Measurements from ENCODE around the gene MCEMP1.

Gene MCEMP1

DNA sequence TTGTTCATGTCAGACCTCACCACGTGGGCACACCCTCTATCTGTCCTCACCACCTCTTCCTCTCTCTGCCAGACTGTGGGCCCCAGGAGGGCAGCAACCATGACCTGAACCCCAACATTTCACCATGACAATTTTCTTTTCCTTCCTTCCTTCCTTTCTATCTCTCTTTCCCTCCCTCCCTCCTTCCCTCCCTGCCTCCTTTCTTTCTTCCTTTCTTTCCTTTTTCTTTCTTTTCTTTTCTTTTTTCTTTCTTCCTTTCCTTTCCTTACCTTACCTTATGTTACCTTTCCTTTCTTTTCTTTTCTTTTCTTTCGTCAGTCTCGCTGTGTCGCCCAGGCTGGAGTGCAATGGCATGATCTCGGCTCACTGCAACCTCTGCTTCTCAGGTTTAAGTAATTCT lies 33.7 kb downstream of the MCEMP1 start:
- DNase-seq (ENCODE audit: insufficient read length, low spot score) = no peak
- FAIRE-seq = peak; percentile 41
- TF ChIP-seq TAF1 (IDR thresholded peaks at IDR 0.05; ENCODE audit: low read depth, low read length) (no peak), POLR2AphosphoS5 (IDR thresholded peaks at IDR 0.05; ENCODE audit: low read depth, low read length) (no peak), POU2F2 (IDR thresholded peaks at IDR 0.05; ENCODE audit: low read depth, low read length) (no peak), PAX5 (IDR thresholded peaks at IDR 0.05; ENCODE audit: insufficient read depth, low read length, severe bottlenecking) (no peak), POLR2A (IDR thresholded peaks at IDR 0.05; ENCODE audit: low read depth, low read length) (no peak), SPI1 (IDR thresholded peaks at IDR 0.05; ENCODE audit: low read depth, low read length) (no peak)

DNA sequence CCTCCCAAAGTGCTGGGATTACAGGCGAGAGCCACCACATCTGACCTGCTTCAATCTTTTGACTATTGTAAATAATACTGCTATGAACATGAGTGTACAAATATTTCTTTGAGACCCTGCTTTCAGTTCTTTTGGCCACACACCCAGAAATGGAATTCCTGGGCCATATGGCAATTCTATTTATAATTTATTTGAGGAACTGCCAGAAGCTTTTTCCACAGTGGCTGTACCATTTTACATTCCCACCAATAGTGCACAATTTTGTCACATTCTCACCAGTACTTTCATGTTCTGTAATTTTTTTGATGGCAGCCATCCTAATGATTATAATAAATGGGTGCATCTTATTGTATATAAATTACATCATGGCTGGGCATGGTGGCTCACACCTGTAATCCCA lies 38.8 kb downstream of the MCEMP1 start:
- no peak for DNase-seq (ENCODE audit: insufficient read length, low spot score)
- no peak for TF ChIP-seq TAF1 (IDR thresholded peaks at IDR 0.05; ENCODE audit: low read depth, low read length)
- no peak for TF ChIP-seq POLR2A (IDR thresholded peaks at IDR 0.05; ENCODE audit: low read depth, low read length)
- no peak for TF ChIP-seq PAX5 (IDR thresholded peaks at IDR 0.05; ENCODE audit: insufficient read depth, low read length, severe bottlenecking)
- no peak for TF ChIP-seq POLR2AphosphoS5 (IDR thresholded peaks at IDR 0.05; ENCODE audit: low read depth, low read length)
- no peak for TF ChIP-seq POU2F2 (IDR thresholded peaks at IDR 0.05; ENCODE audit: low read depth, low read length)
- no peak for TF ChIP-seq SPI1 (IDR thresholded peaks at IDR 0.05; ENCODE audit: low read depth, low read length)
- FAIRE-seq = no peak

DNA sequence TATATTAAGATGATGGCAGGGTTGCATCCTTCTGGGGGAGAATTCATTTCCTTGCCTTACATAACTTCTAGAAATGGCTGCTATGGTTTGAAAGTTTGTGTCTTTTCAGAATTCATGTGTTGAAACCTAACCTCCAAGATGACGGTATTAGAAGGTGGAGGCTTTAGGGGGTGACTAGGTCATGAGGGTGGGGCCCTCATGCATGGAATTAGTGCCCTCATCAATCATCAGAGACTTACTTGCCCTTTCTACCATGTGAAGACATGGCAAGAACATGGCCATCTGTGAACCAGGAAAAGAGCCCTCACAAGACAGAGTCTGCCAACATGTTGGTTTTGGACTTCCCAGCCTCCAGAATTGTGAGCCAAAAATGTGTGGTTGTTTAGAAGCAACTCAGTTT lies 39.9 kb downstream of the MCEMP1 start:
- no peak for DNase-seq (ENCODE audit: insufficient read length, low spot score)
- no peak for FAIRE-seq
- TF ChIP-seq TAF1 (IDR thresholded peaks at IDR 0.05; ENCODE audit: low read depth, low read length) (no peak), SPI1 (IDR thresholded peaks at IDR 0.05; ENCODE audit: low read depth, low read length) (no peak), POLR2A (IDR thresholded peaks at IDR 0.05; ENCODE audit: low read depth, low read length) (no peak), POLR2AphosphoS5 (IDR thresholded peaks at IDR 0.05; ENCODE audit: low read depth, low read length) (no peak), POU2F2 (IDR thresholded peaks at IDR 0.05; ENCODE audit: low read depth, low read length) (no peak), PAX5 (IDR thresholded peaks at IDR 0.05; ENCODE audit: insufficient read depth, low read length, severe bottlenecking) (no peak)

DNA sequence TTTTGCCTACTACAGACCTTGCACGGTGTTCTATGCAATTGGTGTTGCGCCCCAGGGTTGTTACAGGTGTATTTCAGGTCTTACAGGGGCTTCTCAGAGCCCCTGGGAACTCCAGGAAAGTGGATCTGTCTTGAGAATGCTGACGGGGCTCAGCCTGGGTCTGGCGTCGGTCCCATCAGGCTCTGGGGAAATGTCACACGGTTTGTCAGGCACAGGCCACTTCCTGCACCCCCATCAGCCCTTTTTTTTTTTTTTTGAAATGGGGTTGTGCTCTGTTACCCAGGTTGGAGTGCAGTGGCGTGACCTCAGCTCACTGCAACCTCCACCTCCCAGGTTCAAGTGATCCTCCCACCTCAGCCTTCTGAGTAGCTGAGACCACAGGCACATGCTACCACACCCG lies 41.8 kb downstream of the MCEMP1 start:
- DNase-seq (ENCODE audit: insufficient read length, low spot score) (no peak), FAIRE-seq (no peak)
- TF ChIP-seq POLR2AphosphoS5 (IDR thresholded peaks at IDR 0.05; ENCODE audit: low read depth, low read length) = no peak
- TF ChIP-seq SPI1 (IDR thresholded peaks at IDR 0.05; ENCODE audit: low read depth, low read length) = no peak
- TF ChIP-seq PAX5 (IDR thresholded peaks at IDR 0.05; ENCODE audit: insufficient read depth, low read length, severe bottlenecking) = no peak
- TF ChIP-seq POU2F2 (IDR thresholded peaks at IDR 0.05; ENCODE audit: low read depth, low read length) = no peak
- no peak for TF ChIP-seq TAF1 (IDR thresholded peaks at IDR 0.05; ENCODE audit: low read depth, low read length)
- no peak for TF ChIP-seq POLR2A (IDR thresholded peaks at IDR 0.05; ENCODE audit: low read depth, low read length)

DNA sequence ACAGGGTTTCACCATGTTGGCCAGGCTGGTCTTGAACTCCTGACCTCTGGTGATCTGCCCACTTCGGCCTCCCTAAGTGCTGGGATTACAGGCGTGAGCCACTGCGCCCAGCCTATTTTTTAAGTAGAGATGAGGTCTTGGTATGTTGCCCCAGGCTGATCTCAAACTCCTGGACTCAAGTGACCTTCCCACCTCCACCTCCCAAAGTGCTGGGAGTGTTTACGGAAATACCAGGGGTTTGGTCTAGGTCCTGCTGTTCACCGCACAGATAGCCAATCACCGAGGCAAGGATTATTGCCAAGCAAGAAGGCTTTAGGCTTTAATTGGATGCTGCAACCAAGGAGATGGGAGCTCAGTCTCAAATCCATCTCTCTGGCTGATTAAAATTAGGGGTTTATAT lies 43.5 kb downstream of the MCEMP1 start:
- TF ChIP-seq POU2F2 (IDR thresholded peaks at IDR 0.05; ENCODE audit: low read depth, low read length) (no peak), POLR2A (IDR thresholded peaks at IDR 0.05; ENCODE audit: low read depth, low read length) (no peak), PAX5 (IDR thresholded peaks at IDR 0.05; ENCODE audit: insufficient read depth, low read length, severe bottlenecking) (no peak), SPI1 (IDR thresholded peaks at IDR 0.05; ENCODE audit: low read depth, low read length) (no peak), TAF1 (IDR thresholded peaks at IDR 0.05; ENCODE audit: low read depth, low read length) (no peak), POLR2AphosphoS5 (IDR thresholded peaks at IDR 0.05; ENCODE audit: low read depth, low read length) (no peak)
- DNase-seq (ENCODE audit: insufficient read length, low spot score) (no peak), FAIRE-seq (no peak)

DNA sequence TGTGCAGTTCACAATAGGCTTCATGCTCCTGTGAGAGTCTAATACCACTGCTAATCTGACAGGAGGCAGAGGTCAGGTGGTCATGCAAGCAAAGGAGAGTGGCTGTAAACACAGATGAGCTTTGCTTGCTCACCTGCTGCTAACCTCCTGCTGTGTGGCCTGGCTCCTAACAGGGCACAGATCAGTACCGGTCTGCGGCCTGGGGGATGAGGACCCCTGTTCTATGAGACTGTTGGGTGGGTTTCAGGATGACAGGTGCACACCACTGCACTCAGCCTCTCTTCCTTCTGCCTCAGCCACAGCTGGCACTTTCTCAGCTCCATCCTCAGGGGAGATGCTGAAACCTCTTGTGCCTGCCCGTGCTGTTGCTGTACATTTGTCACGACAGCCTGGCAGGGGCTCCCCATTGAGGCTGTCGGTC lies 45.4 kb downstream of the MCEMP1 start:
- FAIRE-seq (peak; percentile 88), DNase-seq (ENCODE audit: insufficient read length, low spot score) (no peak)
- TF ChIP-seq SPI1 (IDR thresholded peaks at IDR 0.05; ENCODE audit: low read depth, low read length) (no peak), POLR2A (IDR thresholded peaks at IDR 0.05; ENCODE audit: low read depth, low read length) (no peak), TAF1 (IDR thresholded peaks at IDR 0.05; ENCODE audit: low read depth, low read length) (no peak), POLR2AphosphoS5 (IDR thresholded peaks at IDR 0.05; ENCODE audit: low read depth, low read length) (no peak), PAX5 (IDR thresholded peaks at IDR 0.05; ENCODE audit: insufficient read depth, low read length, severe bottlenecking) (no peak), POU2F2 (IDR thresholded peaks at IDR 0.05; ENCODE audit: low read depth, low read length) (no peak)

DNA sequence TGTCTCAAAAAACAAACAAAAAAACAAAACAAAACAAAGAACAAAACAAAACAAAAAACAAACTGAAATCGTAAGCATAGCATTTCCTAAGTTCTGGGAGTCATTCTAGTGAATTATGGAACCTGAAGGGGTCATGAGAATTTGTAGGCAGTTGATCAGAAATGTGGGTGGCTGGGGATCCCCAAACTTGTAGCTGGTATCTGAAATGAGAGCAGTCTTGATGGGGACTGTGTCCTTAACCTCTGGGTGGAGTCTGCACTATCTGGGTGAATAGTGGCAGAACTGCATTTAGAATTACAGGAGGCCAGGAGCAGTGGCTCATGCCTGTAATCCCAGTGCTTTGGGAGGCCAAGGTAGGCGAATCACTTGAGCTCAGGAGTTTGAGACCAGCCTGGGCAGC lies 48.9 kb downstream of the MCEMP1 start:
- TF ChIP-seq TAF1 (IDR thresholded peaks at IDR 0.05; ENCODE audit: low read depth, low read length) (no peak), SPI1 (IDR thresholded peaks at IDR 0.05; ENCODE audit: low read depth, low read length) (no peak), POLR2AphosphoS5 (IDR thresholded peaks at IDR 0.05; ENCODE audit: low read depth, low read length) (no peak), POU2F2 (IDR thresholded peaks at IDR 0.05; ENCODE audit: low read depth, low read length) (no peak), POLR2A (IDR thresholded peaks at IDR 0.05; ENCODE audit: low read depth, low read length) (no peak), PAX5 (IDR thresholded peaks at IDR 0.05; ENCODE audit: insufficient read depth, low read length, severe bottlenecking) (no peak)
- FAIRE-seq = no peak
- no peak for DNase-seq (ENCODE audit: insufficient read length, low spot score)

DNA sequence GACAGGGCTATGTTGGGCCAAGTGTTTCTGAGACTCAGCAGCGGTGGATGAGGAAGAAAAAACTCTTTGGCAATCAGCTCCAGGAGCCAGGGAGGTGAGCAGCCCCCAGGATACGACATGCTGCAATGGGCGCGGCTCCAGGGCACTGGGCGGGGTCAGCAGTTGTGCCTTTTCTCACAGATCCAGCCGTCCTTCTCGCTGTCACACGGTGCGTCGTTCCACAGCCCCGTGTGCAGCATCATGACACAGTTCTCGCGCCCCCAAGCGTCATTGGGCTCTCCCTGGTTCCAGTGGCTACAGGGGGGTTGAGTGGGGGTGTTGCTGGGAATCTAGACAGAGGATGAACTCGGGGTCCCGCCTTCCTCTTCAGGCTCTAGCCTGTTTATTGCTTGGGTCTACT lies 52.3 kb downstream of the MCEMP1 start:
- no peak for TF ChIP-seq TAF1 (IDR thresholded peaks at IDR 0.05; ENCODE audit: low read depth, low read length)
- no peak for TF ChIP-seq PAX5 (IDR thresholded peaks at IDR 0.05; ENCODE audit: insufficient read depth, low read length, severe bottlenecking)
- TF ChIP-seq POLR2AphosphoS5 (IDR thresholded peaks at IDR 0.05; ENCODE audit: low read depth, low read length) = no peak
- TF ChIP-seq POU2F2 (IDR thresholded peaks at IDR 0.05; ENCODE audit: low read depth, low read length) = no peak
- TF ChIP-seq POLR2A (IDR thresholded peaks at IDR 0.05; ENCODE audit: low read depth, low read length) = no peak
- TF ChIP-seq SPI1 (IDR thresholded peaks at IDR 0.05; ENCODE audit: low read depth, low read length) = no peak
- FAIRE-seq (peak; percentile 82), DNase-seq (ENCODE audit: insufficient read length, low spot score) (no peak)
